Right lobe of liver (tissue), 4 donors: ENCODE results near the gene GNPTG.

ENCODE experiments used
- POLR2A ChIP-seq: fragments of 450-650 bp; IDR thresholded peaks from one replicate; pipeline ENCODE4 v1.6.1; 2017; ENCODE audit warnings: antibody characterized with exemption, mild to moderate bottlenecking
- TF ChIP-seq, protein P1 (sequence below), 4 donors: fragments of 200-600 bp in 3 of 4; fragments of 450-650 bp in 1 of 4; IDR thresholded peaks; one replicate each; pipeline versions ENCODE4 v1.5.1 to v1.8.0; 2016 to 2022; ENCODE audit warnings: antibody characterized with exemption in 4 of 4, mild to moderate bottlenecking in 2 of 4
- donor health status: DM: no; HTN: no; CAD: no.
- donor health status: DM: no; HTN: no; CAD: no.
- donor health status: DM: no; HTN: yes; CAD: no.

DNA sequence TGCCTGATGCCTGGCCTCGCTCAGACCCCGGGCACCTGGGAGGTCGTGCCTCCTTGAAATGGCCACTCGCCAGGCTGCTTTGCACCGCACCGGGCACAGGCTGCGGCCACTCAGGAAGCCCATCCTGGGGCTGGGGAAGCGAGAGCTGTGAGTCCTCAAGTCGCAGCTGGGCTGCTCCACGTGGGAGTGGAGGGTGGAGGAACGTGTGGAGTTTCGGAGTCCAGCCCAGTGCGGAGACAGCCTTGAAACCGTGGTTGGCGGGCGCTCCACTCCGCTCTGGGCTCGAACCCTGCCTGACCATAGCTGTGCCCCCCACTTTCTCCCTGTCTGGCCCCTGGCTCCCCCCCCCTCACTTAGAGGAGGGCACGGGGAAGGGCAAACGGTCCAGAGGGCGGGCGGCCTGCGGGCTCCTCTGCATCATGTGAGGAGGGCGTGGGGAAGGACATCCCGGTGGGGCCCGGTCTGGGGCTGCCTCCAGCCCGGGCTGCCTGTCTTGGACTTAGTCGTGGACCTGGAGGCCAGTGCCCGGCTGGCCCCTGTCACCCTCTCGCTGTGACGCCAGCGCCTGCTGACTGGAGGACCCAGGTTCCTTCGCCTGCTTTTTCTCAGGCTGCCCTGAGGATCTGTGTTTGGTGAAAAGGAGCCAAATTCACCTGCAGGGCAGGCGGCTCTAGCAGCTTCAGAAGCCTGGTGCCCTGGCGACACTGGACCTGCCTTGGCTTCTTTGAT is 39.8 kb upstream of the GNPTG start:
- TF ChIP-seq, protein P1, sequence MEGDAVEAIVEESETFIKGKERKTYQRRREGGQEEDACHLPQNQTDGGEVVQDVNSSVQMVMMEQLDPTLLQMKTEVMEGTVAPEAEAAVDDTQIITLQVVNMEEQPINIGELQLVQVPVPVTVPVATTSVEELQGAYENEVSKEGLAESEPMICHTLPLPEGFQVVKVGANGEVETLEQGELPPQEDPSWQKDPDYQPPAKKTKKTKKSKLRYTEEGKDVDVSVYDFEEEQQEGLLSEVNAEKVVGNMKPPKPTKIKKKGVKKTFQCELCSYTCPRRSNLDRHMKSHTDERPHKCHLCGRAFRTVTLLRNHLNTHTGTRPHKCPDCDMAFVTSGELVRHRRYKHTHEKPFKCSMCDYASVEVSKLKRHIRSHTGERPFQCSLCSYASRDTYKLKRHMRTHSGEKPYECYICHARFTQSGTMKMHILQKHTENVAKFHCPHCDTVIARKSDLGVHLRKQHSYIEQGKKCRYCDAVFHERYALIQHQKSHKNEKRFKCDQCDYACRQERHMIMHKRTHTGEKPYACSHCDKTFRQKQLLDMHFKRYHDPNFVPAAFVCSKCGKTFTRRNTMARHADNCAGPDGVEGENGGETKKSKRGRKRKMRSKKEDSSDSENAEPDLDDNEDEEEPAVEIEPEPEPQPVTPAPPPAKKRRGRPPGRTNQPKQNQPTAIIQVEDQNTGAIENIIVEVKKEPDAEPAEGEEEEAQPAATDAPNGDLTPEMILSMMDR (IDR thresholded peaks at IDR 0.05) = no peak
- TF ChIP-seq POLR2A = no peak
